ENCODE measurements around the gene C1orf232.

DNA sequence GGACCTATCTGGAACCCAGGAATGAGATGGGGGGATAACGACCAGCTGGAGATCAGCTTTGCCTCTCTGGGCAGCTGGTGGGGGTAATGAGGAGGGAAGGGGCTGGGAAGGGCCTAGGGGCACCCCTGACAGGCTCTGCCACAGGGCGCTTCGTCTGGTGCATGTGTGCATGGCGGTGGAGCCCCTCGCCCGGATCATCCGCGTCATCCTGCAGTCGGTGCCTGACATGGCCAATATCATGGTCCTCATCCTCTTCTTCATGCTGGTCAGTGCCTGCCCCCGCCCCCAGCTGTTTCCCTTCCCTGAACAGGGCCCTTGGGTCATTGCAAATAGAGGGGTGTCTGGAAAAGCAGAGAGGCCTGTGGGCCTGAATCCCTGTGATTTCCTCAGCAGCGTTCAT is 29.1 kb upstream of the C1orf232 start:
- TF ChIP-seq CTCF (conservative IDR thresholded peaks at IDR 0.05; ENCODE audit: low read length) = no peak
- TF ChIP-seq EZH2phosphoT487 (IDR thresholded peaks at IDR 0.05; ENCODE audit: borderline replicate concordance, low read depth, low read length) = no peak

Data from OCI-LY7 (cell line).